ENCODE measurements around the gene THBS2.

The THBS2 gene

DNA sequence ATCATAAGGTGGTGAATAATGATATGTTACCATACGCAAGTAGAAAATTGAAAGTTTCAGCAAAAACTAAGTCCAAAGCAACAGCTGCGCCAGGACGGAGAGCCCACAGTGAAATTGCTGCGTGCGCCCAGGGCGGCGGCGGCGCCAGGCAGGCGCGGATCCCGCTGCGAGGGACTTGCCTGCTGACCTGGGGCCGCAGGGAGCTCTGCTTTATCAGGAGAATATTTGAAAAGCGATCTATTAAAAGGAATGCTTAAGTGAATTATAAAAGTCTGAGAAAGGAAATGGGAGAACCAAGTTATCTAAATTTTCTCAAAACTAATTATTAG, 85.4 kb downstream of the THBS2 start:
- DNase-seq (ENCODE audit: extremely low read depth in 1 of 2, low read depth in 1 of 2): no peak

DNA sequence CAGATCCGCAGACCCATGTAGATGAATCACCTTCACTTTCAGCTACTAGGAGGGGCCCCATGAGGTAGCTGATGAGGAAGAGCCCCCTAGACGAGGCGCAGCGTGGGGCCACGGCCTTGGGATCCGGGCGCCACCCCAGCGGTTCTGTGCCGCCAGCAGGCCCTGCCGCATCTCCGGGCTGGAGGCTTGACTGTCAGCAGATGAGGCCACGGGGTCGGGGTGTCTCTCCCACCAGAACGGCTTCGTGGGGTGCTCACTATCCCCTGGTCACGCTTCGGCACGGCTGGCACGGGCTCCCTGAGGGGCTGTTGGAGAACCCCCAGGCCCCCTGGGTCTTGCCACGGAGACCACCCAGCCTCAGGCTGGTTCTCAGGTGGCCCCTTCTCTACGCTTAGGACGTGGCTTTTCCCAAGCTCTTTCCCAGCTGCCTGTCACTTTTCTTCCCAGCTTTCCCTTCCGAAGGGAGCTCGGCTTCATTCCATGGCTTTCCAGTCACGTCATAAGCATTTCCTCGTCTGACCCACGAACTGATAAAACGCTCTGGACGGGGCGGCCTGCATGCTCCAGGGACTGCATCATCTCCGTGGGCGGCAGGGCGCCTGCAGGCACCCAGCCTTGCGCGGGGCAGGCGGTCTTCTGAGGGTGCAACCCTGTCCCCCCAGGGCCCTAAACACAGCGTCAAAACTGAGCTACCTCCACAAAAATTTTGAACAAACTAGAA, 85.9 kb downstream of the THBS2 start:
- DNase-seq (ENCODE audit: extremely low read depth in 1 of 2, low read depth in 1 of 2): no peak

DNA sequence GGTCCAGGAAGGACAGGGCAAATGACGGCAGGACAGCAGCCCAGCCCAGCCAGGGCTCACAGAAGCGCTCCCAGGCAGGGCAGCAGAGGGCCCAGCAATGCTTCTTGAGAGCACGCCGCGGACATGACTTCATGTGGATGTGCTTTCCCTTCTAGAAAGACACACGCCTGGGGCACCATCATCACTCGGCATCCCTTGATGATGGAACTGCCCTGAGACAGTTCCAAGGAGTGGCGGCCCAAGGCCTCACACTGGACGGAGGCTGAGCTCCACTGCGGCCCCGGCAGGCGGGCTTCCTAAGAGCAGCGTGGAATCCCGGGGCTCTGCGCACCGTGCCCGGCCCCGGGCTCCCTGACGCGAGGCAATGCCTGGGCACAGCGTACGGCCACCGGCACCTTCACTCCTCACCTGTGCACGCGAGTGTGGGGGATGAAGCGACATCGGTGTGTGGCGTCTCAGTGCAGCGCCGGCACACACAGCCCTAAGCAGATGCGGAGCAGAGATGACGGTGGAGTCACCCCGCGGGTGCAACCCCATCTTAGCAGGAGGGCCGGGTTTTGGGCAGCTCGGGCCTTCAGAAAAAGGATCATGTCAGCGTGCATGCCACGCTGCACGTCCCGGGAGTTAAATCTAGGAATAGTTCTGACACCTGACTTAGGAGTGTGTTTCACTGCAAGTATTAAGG, 86.6 kb downstream of the THBS2 start:
- no peak for DNase-seq (ENCODE audit: extremely low read depth in 1 of 2, low read depth in 1 of 2)
